ENCODE data around the gene CD44. TPM values are rescaled to one million over a fixed set of nuclear protein-coding genes. Genes with fewer than 3 reads are reported as not detected.

Gene CD44
- polyA plus RNA-seq, 3 donors: 8.8 to 11.2 (median 9.4) TPM

- DNase-seq: no peak
Measured at GRCh38 chr11:35109827-35110226, 29.1 kb upstream of the CD44 start.

- DNase-seq: no peak
Measured at GRCh38 chr11:35111161-35112055, 27.6 kb upstream of the CD44 start.

GRCh38 chr11:35112056-35112845, 26.7 kb upstream of the CD44 start:
- DNase-seq: no peak

- no peak for DNase-seq
Measured at GRCh38 chr11:35112846-35113105, 26.2 kb upstream of the CD44 start.

GRCh38 chr11:35114906-35115687, 23.9 kb upstream of the CD44 start:
- DNase-seq: no peak

- DNase-seq: no peak
Measured at GRCh38 chr11:35115688-35116030, 23.3 kb upstream of the CD44 start.

- no peak for DNase-seq
Measured at GRCh38 chr11:35116245-35116644, 22.7 kb upstream of the CD44 start.

- DNase-seq: peak; percentile 27
Measured at GRCh38 chr11:35116762-35117640, 22.0 kb upstream of the CD44 start.

GRCh38 chr11:35118906-35119305, 20.1 kb upstream of the CD44 start:
- no peak for DNase-seq

- DNase-seq: no peak
Measured at GRCh38 chr11:35121326-35121865, 17.6 kb upstream of the CD44 start.

- DNase-seq: no peak
Measured at GRCh38 chr11:35122308-35122707, 16.7 kb upstream of the CD44 start.

- no peak for DNase-seq
Measured at GRCh38 chr11:35126000-35126878, 12.7 kb upstream of the CD44 start.

- DNase-seq: no peak
Measured at GRCh38 chr11:35126879-35127581, 11.9 kb upstream of the CD44 start.

GRCh38 chr11:35127619-35128018, 11.4 kb upstream of the CD44 start:
- DNase-seq: no peak

GRCh38 chr11:35131094-35131493, 7.9 kb upstream of the CD44 start:
- DNase-seq: no peak

GRCh38 chr11:35131886-35132285, 7.1 kb upstream of the CD44 start:
- DNase-seq: no peak

- no peak for DNase-seq
Measured at GRCh38 chr11:35133656-35134055, 5.3 kb upstream of the CD44 start.

GRCh38 chr11:35134403-35135148, 4.4 kb upstream of the CD44 start:
- no peak for DNase-seq

- DNase-seq: no peak
Measured at GRCh38 chr11:35135222-35135621, 3.7 kb upstream of the CD44 start.
